GM19397 (cell line): ENCODE measurements around the gene ATP6V0D1.

ENCODE experiments used
- ATAC-seq: cut with Tn5 transposase; IDR thresholded peaks from one replicate; pipeline ENCODE4 v1.9.1; 2021; ENCODE audit warnings: mild to moderate bottlenecking, moderate library complexity; ENCODE audit not compliant: unreplicated experiment

ATP6V0D1 gene

DNA sequence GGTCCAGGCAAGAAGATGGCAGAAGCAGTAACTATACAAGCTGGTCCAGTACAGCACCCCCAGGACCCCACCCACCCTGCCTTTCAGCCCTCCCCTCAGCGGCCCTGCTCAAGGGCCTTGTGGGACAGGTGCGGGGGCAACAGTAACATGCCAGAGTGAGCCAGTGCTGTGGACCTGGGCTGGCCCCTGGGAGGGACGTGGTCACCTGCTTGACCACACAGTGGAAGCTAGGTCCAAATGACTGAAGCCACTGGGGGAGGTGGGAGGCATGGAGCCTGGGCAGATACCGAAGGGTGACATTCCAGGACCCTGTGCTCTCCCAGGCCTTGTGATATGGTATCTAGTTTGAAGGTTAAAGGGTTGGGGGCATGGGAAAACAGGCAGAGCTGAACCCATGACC lies 17.3 kb downstream of the ATP6V0D1 start:
- no peak for ATAC-seq

DNA sequence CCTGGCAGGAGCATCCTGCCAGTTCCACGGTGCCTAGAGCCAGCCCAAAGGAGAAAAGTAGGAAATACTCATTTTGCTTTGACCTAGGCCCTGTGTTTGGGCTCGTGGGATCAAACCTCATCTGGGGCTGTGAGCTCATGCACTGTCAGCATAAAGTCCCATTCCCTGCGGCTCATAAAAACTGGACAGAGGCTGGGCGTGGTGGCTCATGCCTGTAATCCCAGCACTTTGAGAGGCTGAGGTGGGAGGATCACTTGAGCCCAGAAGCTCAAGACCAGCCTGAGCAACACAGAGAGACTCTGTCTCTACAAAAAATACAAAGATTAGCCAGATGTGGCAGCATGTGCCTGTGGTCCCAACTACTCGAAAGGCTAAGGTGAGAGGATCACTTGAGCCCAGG lies 17.9 kb downstream of the ATP6V0D1 start:
- ATAC-seq, result no peak

GRCh38 chr16:67462279-67462655 lies 18.7 kb downstream of the ATP6V0D1 start:
- ATAC-seq, result no peak

GRCh38 chr16:67461600-67462278 lies 19.2 kb downstream of the ATP6V0D1 start:
- ATAC-seq, result no peak

- no peak for ATAC-seq
These were observed 20.0 kb downstream of the ATP6V0D1 start for GRCh38 chr16:67460961-67461360.

GRCh38 chr16:67460168-67460567 lies 20.8 kb downstream of the ATP6V0D1 start:
- ATAC-seq, result no peak

DNA sequence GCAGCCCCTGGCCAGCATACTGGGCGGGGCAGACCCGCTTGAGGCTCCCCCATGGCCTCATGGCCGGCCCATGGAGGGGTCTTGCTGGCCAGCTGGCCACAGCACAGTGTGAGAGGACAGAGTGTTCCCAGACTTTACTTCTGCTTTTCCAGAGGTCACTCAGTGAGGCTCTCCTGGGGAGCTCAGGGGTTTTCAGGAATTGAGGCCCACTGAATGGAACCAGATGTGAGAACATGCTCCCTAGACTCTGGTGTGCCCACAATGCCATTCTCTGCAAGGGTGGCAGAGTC lies 21.2 kb downstream of the ATP6V0D1 start:
- ATAC-seq, result no peak

GRCh38 chr16:67459066-67459860 lies 21.7 kb downstream of the ATP6V0D1 start:
- ATAC-seq, result no peak

GRCh38 chr16:67458121-67458641 lies 22.8 kb downstream of the ATP6V0D1 start:
- ATAC-seq, result no peak

- ATAC-seq, result no peak
These were observed 23.3 kb downstream of the ATP6V0D1 start for GRCh38 chr16:67457611-67458010.

DNA sequence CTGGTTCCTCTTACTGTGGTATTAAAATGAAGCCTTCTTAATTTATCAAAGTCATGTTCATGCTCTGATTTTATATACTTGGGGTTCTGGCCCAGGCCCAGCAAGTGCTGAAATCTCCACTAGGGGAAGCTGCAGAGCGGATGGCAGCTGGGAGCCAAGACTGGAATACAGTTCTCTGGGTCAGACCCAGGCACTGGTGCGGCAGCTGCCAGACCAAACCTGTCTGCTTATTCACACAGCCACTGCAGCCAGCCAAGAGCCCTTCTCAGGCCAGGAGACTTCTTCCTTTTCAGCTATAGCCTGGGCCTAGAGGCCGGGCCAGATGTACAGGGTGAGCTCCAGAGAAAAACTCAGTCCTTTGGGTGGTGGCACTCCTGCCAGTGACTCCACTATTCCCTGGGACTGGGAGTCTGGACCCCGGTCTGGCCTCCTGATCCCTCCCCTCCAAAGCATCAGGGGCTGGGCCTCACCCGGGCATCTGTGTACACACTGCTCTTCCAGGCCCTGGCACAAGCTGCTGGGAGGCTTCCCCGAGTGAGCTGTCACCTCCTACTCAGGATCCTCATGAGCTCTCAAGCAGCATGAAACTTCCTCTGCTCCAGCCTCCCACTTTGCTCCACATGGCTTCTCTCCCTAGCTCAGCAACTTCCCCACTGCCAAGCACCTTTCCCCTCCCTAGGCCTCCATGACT lies 24.4 kb downstream of the ATP6V0D1 start:
- no peak for ATAC-seq

GRCh38 chr16:67454852-67455251 lies 26.1 kb downstream of the ATP6V0D1 start:
- no peak for ATAC-seq

GRCh38 chr16:67454104-67454503 lies 26.9 kb downstream of the ATP6V0D1 start:
- ATAC-seq, result no peak

DNA sequence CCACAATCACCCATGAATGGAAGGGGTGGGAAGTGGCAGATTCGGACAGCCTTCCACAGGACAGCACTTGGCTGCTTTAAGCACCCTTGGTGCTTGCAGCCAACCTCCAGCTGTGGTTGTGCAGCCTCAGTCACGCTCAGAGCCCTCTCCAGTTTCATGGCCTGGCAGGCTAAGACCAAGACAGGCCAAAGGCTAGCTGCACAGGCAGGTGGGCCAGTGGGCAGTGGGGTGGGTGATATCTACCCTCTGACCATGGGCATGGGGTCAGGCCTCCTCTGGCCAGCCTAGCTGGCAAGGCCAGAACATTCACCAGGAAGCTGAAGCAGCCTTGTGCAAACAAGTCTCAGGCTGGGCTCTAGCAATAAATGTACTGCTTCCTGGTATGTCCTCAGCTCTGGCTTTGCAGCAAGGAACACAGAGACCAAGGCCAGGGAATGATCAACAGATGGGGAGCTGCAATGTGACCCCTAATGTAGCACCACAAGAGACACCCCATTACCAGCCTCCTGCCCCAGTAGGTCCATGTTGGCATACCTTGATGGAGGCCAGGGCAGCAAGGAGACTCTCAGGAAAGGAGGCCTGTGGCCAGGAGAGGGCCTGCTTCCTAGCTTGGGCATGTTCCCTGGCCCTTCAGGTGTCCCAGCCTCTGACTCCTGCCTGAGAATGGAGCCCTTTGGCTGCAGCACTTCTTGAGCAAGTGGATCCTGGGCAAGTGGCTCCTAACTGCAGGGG lies 29.1 kb downstream of the ATP6V0D1 start:
- no peak for ATAC-seq

- ATAC-seq, result no peak
These were observed 29.8 kb downstream of the ATP6V0D1 start for GRCh38 chr16:67451061-67451703.

DNA sequence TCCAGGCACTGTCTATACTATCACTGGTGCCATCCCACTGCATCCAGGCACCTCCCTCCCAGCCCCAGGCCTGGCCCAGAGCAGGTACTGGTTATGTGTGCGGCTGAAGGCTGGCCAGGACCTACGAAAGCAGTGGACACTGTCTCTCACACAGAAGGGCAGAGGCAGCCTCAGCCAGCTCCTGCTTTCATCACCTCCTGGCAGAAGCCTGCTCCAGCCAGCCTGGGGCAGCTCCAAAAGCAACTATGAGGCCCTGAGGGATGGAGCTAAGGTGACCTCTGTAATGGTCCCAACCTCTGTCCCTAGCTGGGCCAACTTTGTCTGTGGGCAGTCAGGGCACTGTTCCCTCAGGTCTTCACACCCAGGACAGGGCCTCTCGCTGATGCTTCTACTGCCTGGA lies 31.2 kb downstream of the ATP6V0D1 start:
- no peak for ATAC-seq

GRCh38 chr16:67449336-67449735 lies 31.6 kb downstream of the ATP6V0D1 start:
- no peak for ATAC-seq

DNA sequence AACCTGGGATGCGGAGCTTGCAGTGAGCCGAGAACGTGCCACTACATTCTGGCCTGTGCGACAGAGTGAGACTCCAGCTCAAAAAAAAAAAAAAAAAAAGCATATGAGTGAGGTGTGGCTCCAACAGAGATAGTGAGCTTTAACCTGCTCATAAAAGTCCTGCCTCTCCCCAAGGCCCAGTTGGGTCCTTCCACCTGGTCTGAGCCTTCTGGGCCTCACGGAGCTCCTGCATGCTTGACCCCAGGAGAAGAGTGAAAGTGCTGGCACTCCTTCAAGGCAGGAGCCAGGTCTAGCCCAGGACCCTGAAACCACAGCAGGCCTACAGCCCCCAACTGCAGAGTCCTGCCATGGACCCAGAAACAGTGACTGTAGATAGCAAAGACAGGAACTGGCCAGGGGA lies 32.4 kb downstream of the ATP6V0D1 start:
- no peak for ATAC-seq

DNA sequence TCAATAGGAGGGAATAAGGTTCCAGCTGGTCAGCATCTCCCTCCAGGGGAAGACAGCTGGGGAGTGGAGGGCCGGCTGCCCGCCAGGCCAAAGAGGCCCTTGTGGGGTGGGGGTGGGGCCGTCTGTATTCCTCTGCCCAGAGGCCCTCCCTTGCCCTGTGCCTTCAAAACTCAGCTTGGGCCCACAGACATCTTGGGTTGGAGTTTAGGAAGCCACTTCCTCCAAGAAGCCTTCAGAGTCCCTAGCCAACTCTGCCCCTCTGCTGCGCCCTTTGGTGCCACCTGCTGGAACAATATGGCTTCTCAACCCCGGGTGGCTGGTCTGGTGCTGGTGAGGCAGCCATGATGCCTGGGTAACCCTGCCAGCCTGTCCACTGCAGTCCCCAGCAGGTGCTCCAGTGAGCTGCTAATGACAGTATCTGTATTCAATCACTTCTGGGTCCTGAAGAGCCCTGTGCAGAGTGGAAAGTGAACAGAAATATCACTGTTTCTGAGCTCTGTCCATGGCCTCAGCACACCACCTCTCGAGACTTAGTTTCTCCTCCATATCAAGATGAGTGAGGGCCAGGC lies 33.4 kb downstream of the ATP6V0D1 start:
- ATAC-seq, result no peak

GRCh38 chr16:67446968-67447507 lies 33.9 kb downstream of the ATP6V0D1 start:
- no peak for ATAC-seq
